HT-29 (cell line): ENCODE data around the gene CCDC141. TPM values are rescaled to one million over a fixed set of nuclear protein-coding genes. Genes with fewer than 3 reads are reported as not detected.

Experiments used
- DNase-seq: peaks from one replicate; pipeline ENCODE4 v3.0.0-alpha.2; 2015; ENCODE audit warnings: low spot score
- total RNA-seq: library from RNA; depleted of rRNA; stranded (reverse); fragments of >200 nt; shearing (Covaris generic); gene quantifications from 2 replicates; pipeline ENCODE4 v1.2.3, GENCODE V29; 2014

CCDC141 gene
- total RNA-seq, 1 experiment from 2014 or later = not detected

- no peak for DNase-seq
Measured at GRCh38 chr2:178829299-178829960, 220.5 kb downstream of the CCDC141 start.

DNA sequence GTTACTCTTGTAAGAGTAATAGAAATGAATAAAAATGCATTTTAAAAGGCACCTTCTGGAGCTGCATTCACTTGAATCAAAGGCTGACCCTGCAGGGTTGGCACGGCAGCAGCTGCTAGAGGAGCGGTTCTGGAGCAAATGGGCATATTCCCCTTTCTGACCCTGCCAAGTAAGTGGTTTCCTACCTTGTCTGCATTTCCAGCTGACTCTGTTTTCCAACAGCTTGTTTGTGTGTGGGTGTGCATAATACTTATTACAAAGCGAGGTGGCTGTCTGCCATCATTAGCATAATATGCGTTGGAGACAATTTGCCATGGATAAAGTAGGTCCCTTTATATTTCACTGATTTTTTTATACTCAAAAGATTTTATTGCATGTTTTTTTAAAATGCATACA lies 221.5 kb downstream of the CCDC141 start:
- no peak for DNase-seq

DNA sequence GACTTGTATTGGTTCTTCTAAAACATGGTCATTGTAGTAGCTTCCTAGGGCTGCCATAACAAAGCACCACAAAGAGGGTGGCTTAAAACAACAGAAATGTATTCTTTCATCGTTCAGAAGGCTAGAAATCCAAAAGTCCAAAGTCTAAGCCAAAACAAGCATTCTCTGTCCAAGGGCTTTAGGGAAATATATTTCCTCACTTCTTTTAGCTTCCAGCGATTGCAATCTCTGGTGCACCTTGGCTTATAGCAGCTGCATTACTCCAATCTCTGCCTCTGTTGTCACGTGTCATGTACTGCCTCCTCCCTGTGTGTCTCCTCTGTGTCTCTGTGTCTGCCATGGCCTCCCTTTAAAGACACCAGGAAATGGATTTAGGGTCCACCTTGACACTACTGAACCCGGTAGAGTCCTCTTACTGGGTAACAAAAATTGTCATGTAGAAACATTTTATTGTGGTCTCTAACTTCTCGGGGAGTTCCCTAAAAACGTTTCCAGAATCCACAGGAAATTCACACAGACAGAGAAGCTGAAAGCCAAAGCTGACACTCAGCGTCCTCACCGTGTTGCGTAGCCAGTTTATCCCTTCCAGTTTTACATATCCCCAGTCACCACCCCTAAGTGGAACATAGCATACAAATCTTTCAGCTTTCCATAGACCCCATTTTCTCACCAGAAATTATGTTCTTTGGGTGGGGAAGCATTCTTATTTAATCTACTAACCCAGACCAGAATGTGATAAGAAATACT lies 222.0 kb downstream of the CCDC141 start:
- DNase-seq = no peak

- DNase-seq = no peak
Measured at GRCh38 chr2:178827111-178827510, 222.8 kb downstream of the CCDC141 start.

DNA sequence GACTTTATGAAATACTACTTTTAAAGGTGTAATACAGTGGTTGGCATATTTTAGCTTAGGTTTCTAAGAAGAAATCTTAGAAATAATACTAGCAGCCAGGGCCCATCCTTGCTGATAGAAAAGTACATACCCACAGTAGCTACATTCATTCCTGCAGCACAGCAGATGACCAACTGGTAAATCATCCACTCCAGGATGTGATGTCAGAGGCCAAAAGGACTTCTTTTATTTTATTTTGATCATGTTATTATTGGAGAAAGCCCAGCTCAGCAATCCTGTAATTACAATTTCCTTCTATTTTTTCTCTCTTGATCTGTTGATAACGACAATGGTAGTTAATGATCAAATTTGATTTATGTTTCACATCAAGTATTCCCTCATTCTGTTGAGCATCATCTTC lies 224.8 kb downstream of the CCDC141 start:
- DNase-seq = no peak

DNA sequence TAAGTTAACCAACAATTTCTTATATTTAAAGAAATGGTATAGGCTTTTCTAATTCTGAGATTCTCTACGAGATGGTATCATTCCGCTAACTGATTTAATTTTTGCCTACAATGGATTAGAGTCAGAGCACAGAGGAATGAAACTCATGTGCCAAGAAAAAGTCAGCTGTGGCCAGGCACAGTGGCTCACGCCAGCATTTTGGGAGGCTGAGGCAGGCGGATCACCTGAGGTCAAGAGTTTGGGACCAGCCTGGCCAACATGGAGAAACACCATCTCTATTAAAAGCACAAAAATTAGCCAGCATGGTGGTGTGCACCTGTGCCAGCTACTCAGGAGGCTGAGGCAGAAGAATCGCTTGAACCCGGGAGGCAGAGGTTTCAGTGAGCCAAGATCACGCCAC lies 225.8 kb downstream of the CCDC141 start:
- no peak for DNase-seq

DNA sequence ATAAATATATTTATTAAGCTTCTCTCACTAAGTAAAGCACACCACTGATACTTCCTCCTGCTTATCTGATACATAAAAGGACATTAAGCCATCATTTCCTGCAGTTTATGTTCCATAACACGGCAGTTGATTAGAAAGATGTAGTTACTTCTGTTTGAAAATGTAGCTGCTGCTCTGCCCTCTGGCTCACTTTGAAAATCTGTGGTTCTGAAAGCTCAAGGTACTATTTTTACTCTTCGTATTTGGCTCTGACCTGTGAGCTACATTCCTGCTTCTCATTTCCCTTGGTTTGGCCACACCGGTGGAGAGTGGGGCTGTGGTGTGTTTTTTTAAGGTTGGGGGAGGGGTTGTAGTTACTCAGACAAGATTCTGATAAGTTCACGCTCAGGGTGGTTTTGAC lies 229.9 kb downstream of the CCDC141 start:
- DNase-seq = no peak

DNA sequence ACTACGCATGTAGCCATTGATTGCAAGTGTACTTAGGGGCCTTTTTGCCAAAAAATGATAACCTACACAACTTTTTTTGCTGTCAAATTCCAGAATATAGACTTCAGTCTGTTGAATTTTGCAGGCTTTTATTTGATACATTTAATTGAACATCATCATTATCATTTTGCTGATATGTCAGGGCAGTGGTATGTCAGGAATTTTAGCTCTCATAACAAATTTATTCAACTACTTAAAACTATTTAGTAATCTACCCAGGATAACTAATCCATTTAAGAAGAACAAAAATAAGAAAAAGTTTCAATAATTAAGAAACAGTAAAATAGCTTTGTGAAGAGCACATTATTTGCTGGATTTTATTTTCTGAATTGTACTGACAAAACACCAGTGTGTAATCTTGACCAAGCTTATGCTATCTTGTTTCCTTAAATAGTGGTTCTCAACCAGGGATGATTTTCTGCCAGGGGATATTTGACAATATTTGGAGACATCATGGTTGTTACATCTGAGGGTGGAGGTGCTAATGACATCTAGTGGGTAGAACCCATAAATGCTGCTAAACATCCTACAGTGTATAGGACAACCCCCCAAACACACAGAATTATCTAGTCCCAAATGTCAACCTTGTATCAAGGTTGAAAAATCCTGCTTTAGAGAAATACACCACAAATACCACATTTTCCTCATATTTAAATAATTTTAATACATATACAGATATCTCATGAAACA lies 230.6 kb downstream of the CCDC141 start:
- no peak for DNase-seq

- no peak for DNase-seq
Measured at GRCh38 chr2:178811901-178812300, 238.0 kb downstream of the CCDC141 start.

- no peak for DNase-seq
Measured at GRCh38 chr2:178811045-178811444, 238.9 kb downstream of the CCDC141 start.

DNA sequence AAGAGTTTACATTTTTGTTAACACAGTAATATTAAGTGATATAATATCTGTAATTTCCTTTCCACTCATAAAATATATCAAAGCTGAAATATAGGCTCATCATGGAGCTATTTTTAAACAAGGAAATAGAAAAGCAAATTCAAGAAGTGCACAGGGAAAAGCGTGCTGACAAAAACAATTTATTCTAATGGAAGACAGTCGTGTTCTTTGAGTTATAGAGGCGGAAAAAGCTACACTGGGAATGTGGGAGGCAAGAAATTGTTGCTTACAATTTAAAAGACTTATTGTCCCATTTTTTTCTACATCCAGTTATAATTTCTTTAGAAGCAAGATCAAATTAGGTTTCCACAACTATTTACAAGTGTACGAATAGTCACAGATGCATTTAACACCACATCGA lies 239.5 kb downstream of the CCDC141 start:
- no peak for DNase-seq

- DNase-seq = no peak
Measured at GRCh38 chr2:178807227-178808008, 242.5 kb downstream of the CCDC141 start, which contains the start of gene TTN. Gene TTN (minus strand): TSS chr2:178807423. CDS start chr2:178804642, 2,781 bp downstream.

- no peak for DNase-seq
Measured at GRCh38 chr2:178806543-178806942, 243.4 kb downstream of the CCDC141 start.

GRCh38 chr2:178805457-178805856 lies 244.5 kb downstream of the CCDC141 start:
- DNase-seq = no peak

GRCh38 chr2:178804791-178805190 lies 245.1 kb downstream of the CCDC141 start:
- DNase-seq = peak; percentile 56

GRCh38 chr2:178800510-178800909 lies 249.4 kb downstream of the CCDC141 start:
- no peak for DNase-seq

GRCh38 chr2:178799305-178799704 lies 250.6 kb downstream of the CCDC141 start:
- no peak for DNase-seq

DNA sequence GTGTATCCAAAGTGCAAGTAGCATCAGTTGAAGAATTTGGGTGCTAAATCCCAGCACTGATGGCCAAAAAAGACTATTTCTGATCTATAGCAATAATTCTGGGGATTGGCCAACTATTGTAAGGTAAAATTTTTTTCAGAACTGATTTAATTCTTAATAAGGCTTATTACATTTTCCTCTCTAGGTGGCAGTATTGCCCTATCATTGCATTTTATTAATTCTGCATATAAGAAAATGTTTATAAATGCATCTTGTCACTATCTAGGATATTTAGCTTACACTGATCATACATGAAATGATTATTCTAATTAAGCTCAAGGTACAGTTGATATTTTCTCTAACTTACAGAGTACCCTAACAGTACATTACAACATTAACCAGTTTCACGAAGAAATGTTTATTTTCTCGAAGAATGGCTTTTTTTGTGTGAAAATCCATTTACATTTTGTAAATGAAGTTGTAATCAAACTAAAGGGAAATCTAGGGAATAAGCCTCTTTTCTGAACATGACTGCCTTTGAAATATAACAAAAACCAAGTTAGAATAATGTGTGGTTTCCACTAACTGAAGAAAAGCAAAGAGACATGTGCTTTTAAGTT lies 253.8 kb downstream of the CCDC141 start:
- peak; percentile 64 for DNase-seq

DNA sequence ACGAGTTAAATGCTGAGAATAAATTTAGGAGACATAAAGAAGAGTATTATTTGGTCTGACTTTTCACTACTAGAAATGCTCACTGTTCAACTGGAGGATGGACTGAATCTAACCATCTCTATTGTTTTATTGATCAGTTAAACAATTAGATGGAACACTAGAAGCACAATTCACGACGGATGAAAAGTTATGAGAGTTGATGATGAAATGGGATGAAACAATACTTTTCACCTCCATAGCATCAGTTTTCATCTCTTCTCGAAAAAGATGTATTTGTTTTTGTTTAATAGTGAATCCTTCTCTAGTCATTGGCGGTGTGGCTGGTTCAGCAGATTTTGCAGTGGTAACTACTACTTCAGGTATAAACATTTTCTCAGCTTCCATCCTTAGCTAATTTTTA lies 262.0 kb downstream of the CCDC141 start:
- DNase-seq = no peak

- DNase-seq = no peak
Measured at GRCh38 chr2:178787155-178787554, 262.8 kb downstream of the CCDC141 start.

- DNase-seq = no peak
Measured at GRCh38 chr2:178783889-178784288, 266.0 kb downstream of the CCDC141 start.
